ENCODE data around the gene CASP14.

- no peak for TF ChIP-seq CTCF (IDR thresholded peaks at IDR 0.05; ENCODE audit: insufficient read depth, low read length)
- TF ChIP-seq GABPA (IDR thresholded peaks at IDR 0.05; ENCODE audit: low read depth), result no peak
Observed at GRCh38 chr19:15045506-15045905, 3.8 kb upstream of the CASP14 start.

Measured in HL-60 (cell line).